OCI-LY3 (cell line): ENCODE measurements around the gene CDC37.

Experiments used
- CTCF ChIP-seq: fragments of 200-600, 300-600 bp; sonication (generic); IDR thresholded peaks from 2 replicates; pipeline ENCODE4 v1.5.1; 2014; ENCODE audit warnings: antibody characterized with exemption, low read length, low read depth
- EZH2phosphoT487 ChIP-seq: fragments of 200-600 bp; shearing (Covaris generic); IDR thresholded peaks from 2 replicates; pipeline ENCODE4 v1.6.1; 2018; ENCODE audit warnings: antibody characterized with exemption, mixed run types, low read depth

GRCh38 chr19:10428996-10429381 is 25.6 kb upstream of the CDC37 start:
- TF ChIP-seq CTCF (no peak), EZH2phosphoT487 (no peak)
